GM19455 (cell line): Measurements from ENCODE around the gene QDPR.
A peak's percentile ranks its signal among the peaks of the same experiment; 100 is the strongest.
"Not testable (repeated sequence)": the region's sequence is repeated elsewhere in the genome, so short reads cannot be mapped to it uniquely, and the experiment has no call there.

Experiments
- ATAC-seq: cut with Tn5 transposase; IDR thresholded peaks from one replicate; pipeline ENCODE4 v1.9.1; 2021; ENCODE audit not compliant: unreplicated experiment

QDPR gene

GRCh38 chr4:17492058-17492741 lies 19.7 kb downstream of the QDPR start:
- no peak for ATAC-seq

GRCh38 chr4:17491196-17491595 lies 20.7 kb downstream of the QDPR start:
- no peak for ATAC-seq

GRCh38 chr4:17490575-17491059 lies 21.3 kb downstream of the QDPR start:
- no peak for ATAC-seq

- no peak for ATAC-seq
These were observed 22.2 kb downstream of the QDPR start for GRCh38 chr4:17489721-17490120.

GRCh38 chr4:17489123-17489522 lies 22.8 kb downstream of the QDPR start:
- ATAC-seq = no peak

GRCh38 chr4:17482716-17483115 lies 29.2 kb downstream of the QDPR start:
- ATAC-seq = no peak

- ATAC-seq = no peak
These were observed 30.9 kb downstream of the QDPR start for GRCh38 chr4:17480955-17481354.

- no peak for ATAC-seq
These were observed 31.5 kb downstream of the QDPR start for GRCh38 chr4:17480210-17480927.

- no peak for ATAC-seq
These were observed 34.0 kb downstream of the QDPR start for GRCh38 chr4:17477774-17478472.

- no peak for ATAC-seq
These were observed 35.0 kb downstream of the QDPR start for GRCh38 chr4:17476853-17477252.

GRCh38 chr4:17475481-17475880 lies 36.4 kb downstream of the QDPR start:
- ATAC-seq = no peak

- ATAC-seq = no peak
These were observed 41.8 kb downstream of the QDPR start for GRCh38 chr4:17469931-17470674.

GRCh38 chr4:17468619-17469221 lies 43.2 kb downstream of the QDPR start:
- no peak for ATAC-seq

GRCh38 chr4:17463606-17464005 lies 48.3 kb downstream of the QDPR start:
- no peak for ATAC-seq

GRCh38 chr4:17450269-17450804 lies 61.6 kb downstream of the QDPR start:
- no peak for ATAC-seq

- ATAC-seq = no peak
These were observed 63.2 kb downstream of the QDPR start for GRCh38 chr4:17448689-17449088.

GRCh38 chr4:17447675-17448298 lies 64.1 kb downstream of the QDPR start:
- peak; percentile 91 for ATAC-seq

GRCh38 chr4:17447056-17447455 lies 64.8 kb downstream of the QDPR start:
- no peak for ATAC-seq

- not testable (repeated sequence) for ATAC-seq
These were observed 69.4 kb downstream of the QDPR start for GRCh38 chr4:17442477-17442876.

- no peak for ATAC-seq
These were observed 74.5 kb downstream of the QDPR start for GRCh38 chr4:17437396-17437795.
